ENCODE data around the gene KIF5C. TPM values are rescaled to one million over a fixed set of nuclear protein-coding genes. Genes with fewer than 3 reads are reported as not detected.

The KIF5C gene
- total RNA-seq, 2 experiments from 2014 or later = 8.1 to 22.2 TPM

- no TSS peak for BruUV-seq (replicated peaks)
- H4K20me1 ChIP-seq (ENCODE audit: insufficient read depth, low read length) = no peaks in the 10 kb centered on the region
- ChIA-PET POLR2A (interaction anchor here (1.0 kb wide), 1 partner anchor 18 kb away, joined by 4 read pairs; no protein-coding TSS in a partner anchor), CTCF (ENCODE audit: unreplicated experiment) (no interaction called here)
- intact Hi-C loops (cut with micrococcal nuclease; ENCODE audit: unreplicated experiment) = no loop called here
- no peaks in the 10 kb centered on the region for H3K36me3 ChIP-seq (ENCODE audit: insufficient read depth, low read length)
- no peaks in the 10 kb centered on the region for H3K4me1 ChIP-seq (ENCODE audit: insufficient read depth, low read length, poor library complexity, severe bottlenecking)
- no peak for DNase-seq (ENCODE audit: low spot score)
- no peak for TF ChIP-seq CTCF (conservative IDR thresholded peaks at IDR 0.05; ENCODE audit: low read length)
- TF ChIP-seq EZH2phosphoT487 (IDR thresholded peaks at IDR 0.05; ENCODE audit: borderline replicate concordance, low read depth, low read length) = no peak
- H3K9me2 ChIP-seq (ENCODE audit: insufficient read depth, low read length) = no peaks in the 10 kb centered on the region
- H2AFZ ChIP-seq (ENCODE audit: low read length) = no peak overlapping the region
- H3K27ac ChIP-seq (ENCODE audit: low read depth, low read length, poor library complexity, severe bottlenecking) = no peak overlapping the region
- no peaks in the 10 kb centered on the region for H3K9me3 ChIP-seq (ENCODE audit: low read length)
- H3K79me2 ChIP-seq (ENCODE audit: insufficient read depth, low read depth, low read length) = no peaks in the 10 kb centered on the region
- no peak overlapping the region for H3K4me3 ChIP-seq (ENCODE audit: low read depth, low read length, poor library complexity, severe bottlenecking)
- H3K4me2 ChIP-seq (ENCODE audit: low read length) = no peak overlapping the region
Observed at GRCh38 chr2:148829618-148830017, 45.4 kb upstream of the KIF5C start.

GRCh38 chr2:148832637-148833036, 42.4 kb upstream of the KIF5C start:
- no peaks in the 10 kb centered on the region for H3K9me3 ChIP-seq (ENCODE audit: low read length)
- no peaks in the 10 kb centered on the region for H3K4me1 ChIP-seq (ENCODE audit: insufficient read depth, low read length, poor library complexity, severe bottlenecking)
- H3K79me2 ChIP-seq (ENCODE audit: insufficient read depth, low read depth, low read length) = no peaks in the 10 kb centered on the region
- intact Hi-C loops (cut with micrococcal nuclease; ENCODE audit: unreplicated experiment) = no loop called here
- no peak overlapping the region for H3K4me2 ChIP-seq (ENCODE audit: low read length)
- BruUV-seq (replicated peaks) = no TSS peak
- ChIA-PET POLR2A (interaction anchor here (0.7 kb wide), 1 partner anchor 10 kb away, joined by 3 read pairs; no protein-coding TSS in a partner anchor), CTCF (ENCODE audit: unreplicated experiment) (interaction anchor here (1.0 kb wide), 1 partner anchor 248 kb away, joined by 4 read pairs; no protein-coding TSS in a partner anchor)
- no peak for DNase-seq (ENCODE audit: low spot score)
- no peaks in the 10 kb centered on the region for H4K20me1 ChIP-seq (ENCODE audit: insufficient read depth, low read length)
- H3K4me3 ChIP-seq (ENCODE audit: low read depth, low read length, poor library complexity, severe bottlenecking) = no peak overlapping the region
- TF ChIP-seq EZH2phosphoT487 (IDR thresholded peaks at IDR 0.05; ENCODE audit: borderline replicate concordance, low read depth, low read length) = no peak
- no peak for TF ChIP-seq CTCF (conservative IDR thresholded peaks at IDR 0.05; ENCODE audit: low read length)
- no peak overlapping the region for H3K27ac ChIP-seq (ENCODE audit: low read depth, low read length, poor library complexity, severe bottlenecking)
- H3K36me3 ChIP-seq (ENCODE audit: insufficient read depth, low read length) = no peaks in the 10 kb centered on the region
- H2AFZ ChIP-seq (ENCODE audit: low read length) = no peak overlapping the region
- H3K9me2 ChIP-seq (ENCODE audit: insufficient read depth, low read length) = no peaks in the 10 kb centered on the region

GRCh38 chr2:148842050-148842449, 33.0 kb upstream of the KIF5C start:
- H3K4me3 ChIP-seq (ENCODE audit: low read depth, low read length, poor library complexity, severe bottlenecking) = no peak overlapping the region
- H3K9me2 ChIP-seq (ENCODE audit: insufficient read depth, low read length) = no peaks in the 10 kb centered on the region
- H2AFZ ChIP-seq (ENCODE audit: low read length) = no peak overlapping the region
- no peaks in the 10 kb centered on the region for H3K4me1 ChIP-seq (ENCODE audit: insufficient read depth, low read length, poor library complexity, severe bottlenecking)
- no peaks in the 10 kb centered on the region for H3K36me3 ChIP-seq (ENCODE audit: insufficient read depth, low read length)
- no peaks in the 10 kb centered on the region for H3K79me2 ChIP-seq (ENCODE audit: insufficient read depth, low read depth, low read length)
- no peak overlapping the region for H3K4me2 ChIP-seq (ENCODE audit: low read length)
- ChIA-PET CTCF (ENCODE audit: unreplicated experiment) (no interaction called here), POLR2A (no interaction called here)
- DNase-seq (ENCODE audit: low spot score) = no peak
- no peaks in the 10 kb centered on the region for H3K9me3 ChIP-seq (ENCODE audit: low read length)
- TF ChIP-seq EZH2phosphoT487 (IDR thresholded peaks at IDR 0.05; ENCODE audit: borderline replicate concordance, low read depth, low read length) (no peak), CTCF (conservative IDR thresholded peaks at IDR 0.05; ENCODE audit: low read length) (no peak)
- no peak overlapping the region for H3K27ac ChIP-seq (ENCODE audit: low read depth, low read length, poor library complexity, severe bottlenecking)
- H4K20me1 ChIP-seq (ENCODE audit: insufficient read depth, low read length) = no peaks in the 10 kb centered on the region
- BruUV-seq (replicated peaks) = no TSS peak
- intact Hi-C loops (cut with micrococcal nuclease; ENCODE audit: unreplicated experiment) = no loop called here

All from OCI-LY7 (cell line).